Measurements from ENCODE around the gene RMND5B.

Gene RMND5B

GRCh38 chr5:178136990-178137389, 6.2 kb downstream of the RMND5B start:
- DNase-seq = no peak

GRCh38 chr5:178137991-178138390, 7.2 kb downstream of the RMND5B start:
- no peak for DNase-seq

GRCh38 chr5:178141550-178141949, 10.7 kb downstream of the RMND5B start:
- no peak for DNase-seq

DNA sequence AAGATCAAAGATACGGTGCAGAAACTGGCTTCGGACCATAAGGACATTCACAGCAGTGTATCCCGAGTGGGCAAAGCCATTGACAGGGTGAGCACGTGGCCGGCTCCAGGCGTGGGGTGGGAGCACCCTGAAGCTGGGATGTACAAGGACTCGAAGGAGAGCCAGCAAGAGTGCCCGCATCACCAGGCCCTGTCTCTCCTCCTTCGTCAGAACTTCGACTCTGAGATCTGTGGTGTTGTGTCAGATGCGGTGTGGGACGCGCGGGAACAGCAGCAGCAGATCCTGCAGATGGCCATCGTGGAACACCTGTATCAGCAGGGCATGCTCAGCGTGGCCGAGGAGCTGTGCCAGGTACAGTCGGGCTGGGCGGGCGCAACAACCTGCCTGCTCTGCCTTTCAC, 11.8 kb downstream of the RMND5B start:
- DNase-seq = no peak

GRCh38 chr5:178143246-178143645, 12.4 kb downstream of the RMND5B start:
- DNase-seq = no peak

DNA sequence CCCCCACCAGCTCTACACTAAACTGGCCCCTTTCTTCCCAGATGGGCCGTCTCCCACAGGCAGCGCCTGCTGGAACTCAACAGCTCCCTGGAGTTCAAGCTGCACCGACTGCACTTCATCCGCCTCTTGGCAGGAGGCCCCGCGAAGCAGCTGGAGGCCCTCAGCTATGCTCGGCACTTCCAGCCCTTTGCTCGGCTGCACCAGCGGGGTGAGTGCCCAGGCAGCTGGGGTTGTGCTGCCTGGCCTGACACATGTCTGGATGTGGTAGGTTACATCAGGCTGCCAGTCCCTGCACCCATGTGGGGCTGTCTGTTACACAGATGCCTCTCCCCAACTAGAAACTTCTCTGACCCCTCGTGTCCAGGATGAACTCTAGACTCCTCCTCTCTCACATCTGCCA, 13.1 kb downstream of the RMND5B start:
- DNase-seq = no peak

DNA sequence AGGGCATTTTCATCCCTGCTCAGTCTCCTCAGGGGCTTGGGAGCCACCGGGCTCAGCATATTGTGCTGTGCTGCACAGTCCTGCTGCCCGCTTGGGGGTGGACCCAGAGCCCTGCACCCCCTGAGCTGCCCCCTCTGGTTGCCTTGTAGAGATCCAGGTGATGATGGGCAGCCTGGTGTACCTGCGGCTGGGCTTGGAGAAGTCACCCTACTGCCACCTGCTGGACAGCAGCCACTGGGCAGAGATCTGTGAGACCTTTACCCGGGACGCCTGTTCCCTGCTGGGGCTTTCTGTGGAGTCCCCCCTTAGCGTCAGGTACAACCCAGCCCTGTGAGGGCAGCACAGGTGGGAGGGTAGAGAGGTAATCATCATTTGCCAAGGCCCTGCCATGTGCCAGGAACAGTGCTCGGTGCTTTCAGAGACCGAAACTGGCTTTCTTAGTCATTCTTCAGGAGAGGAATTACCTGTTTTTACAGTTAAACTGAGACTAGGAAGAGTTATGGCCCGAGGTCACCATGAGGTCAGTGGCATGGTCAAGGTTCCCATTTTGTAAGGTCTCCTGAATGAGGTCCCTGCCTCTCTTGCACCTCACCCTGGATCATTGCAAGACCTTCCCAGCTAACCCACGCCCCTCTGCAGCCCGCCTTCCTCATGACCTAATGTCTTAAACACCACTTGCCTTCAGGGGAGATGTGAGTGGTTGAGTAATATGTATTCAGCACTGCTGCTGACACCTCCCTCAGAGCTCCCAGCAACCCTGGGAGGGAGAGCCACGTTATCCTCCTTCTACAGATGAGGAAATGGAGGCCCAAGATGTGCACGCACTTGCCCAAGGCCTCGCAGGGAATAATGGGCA, 15.4 kb downstream of the RMND5B start:
- DNase-seq = peak; percentile 76

DNA sequence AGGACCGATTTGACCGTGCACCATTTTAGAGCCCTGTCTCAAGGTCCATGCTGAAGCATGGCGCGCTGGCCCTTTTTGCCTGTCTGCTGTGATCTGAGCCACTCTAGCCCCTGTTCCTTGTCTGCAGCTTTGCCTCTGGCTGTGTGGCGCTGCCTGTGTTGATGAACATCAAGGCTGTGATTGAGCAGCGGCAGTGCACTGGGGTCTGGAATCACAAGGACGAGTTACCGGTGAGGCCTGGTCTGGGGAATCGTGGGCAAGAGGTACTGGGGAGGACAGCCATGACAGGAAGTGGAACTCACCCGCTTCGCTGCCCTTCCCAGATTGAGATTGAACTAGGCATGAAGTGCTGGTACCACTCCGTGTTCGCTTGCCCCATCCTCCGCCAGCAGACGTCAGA, 16.6 kb downstream of the RMND5B start:
- no peak for DNase-seq

DNA sequence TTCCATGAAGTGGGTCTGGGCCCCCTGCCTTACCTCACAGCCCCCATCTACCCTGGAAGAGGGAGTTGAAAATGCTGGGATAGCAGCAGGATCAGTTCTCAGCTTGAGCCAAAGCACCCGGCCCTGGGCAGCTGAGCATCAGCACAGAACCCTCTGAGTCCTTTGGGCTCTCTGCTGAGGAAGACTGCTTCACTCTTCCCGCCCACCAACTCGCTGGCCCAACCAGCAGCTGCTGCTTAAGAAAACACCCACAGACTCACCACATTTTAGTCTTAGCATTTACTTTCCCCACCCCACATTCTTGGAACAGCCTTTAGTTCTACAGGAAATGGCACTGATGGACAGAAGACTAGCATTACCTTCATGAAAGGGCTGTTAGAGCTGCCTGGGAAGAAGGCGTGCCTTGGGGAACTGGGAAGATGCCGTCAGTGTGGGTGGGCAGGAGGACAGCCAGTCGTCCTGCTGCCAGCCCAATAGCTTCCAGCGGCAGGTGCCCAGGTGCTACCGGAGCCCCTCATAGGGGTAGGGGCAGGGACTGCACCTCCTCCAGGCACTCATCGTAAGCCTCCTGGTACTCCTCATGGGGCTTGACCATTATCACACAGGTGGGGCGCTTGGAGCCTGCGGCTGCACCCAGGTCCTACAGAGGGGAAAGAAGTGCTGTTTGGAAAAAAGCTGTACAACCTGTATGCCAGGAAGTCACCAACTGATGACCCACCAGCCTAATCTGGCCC, 18.6 kb downstream of the RMND5B start:
- no peak for DNase-seq

GRCh38 chr5:178150977-178151734, 20.3 kb downstream of the RMND5B start:
- no peak for DNase-seq

DNA sequence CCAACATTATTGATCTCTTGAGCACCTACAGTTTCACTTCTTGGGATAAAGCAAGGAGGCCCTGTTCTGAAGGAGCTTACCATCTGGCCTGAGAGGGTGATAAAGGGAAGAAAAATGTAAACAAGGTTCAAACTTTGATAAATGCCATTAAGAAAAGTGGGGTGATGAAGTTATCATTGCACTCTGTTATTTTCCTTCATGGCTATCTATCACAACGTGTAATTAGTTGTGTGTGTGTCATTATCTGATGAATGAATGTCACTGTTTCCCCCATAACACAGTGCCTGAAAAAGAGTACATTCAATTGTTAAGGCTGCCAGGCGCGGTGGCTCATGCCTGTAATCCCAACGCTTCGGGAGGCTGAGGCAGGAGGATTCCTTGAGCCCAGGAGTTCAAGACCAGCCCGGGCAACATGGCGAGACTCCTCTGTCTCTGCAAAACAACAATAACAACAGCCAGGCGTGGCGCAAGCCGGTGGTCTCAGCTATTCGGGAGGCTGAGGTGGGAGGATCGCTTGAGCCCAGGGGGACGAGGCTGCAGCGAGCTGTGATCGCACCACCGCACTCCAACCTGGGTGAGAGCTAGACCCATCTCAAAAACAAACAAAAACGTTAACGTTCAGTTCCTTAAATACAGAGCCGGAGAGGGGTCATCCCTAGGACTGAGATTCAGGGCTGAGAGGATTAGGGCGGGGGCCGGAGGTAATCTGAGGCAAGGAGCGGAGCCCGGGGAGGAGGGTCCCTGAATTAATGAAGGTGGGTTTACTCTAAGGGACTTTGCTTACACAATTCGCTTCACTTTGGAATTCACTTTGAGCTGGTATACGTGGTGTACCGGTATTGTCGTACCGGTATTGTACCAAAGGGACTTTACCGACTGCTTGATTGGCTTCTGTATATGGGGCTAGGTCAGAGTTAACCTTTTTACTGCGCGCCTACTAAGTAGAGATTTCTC, 22.0 kb downstream of the RMND5B start:
- no peak for DNase-seq

- DNase-seq = peak; percentile 96
These were observed 22.9 kb downstream of the RMND5B start, which contains the start of gene NHP2 for GRCh38 chr5:178153530-178154340. NHP2 (minus strand) TSS chr5:178153885; CDS start chr5:178153817, 68 bp downstream.

- no peak for DNase-seq
These were observed 24.3 kb downstream of the RMND5B start for GRCh38 chr5:178155065-178155464.

DNA sequence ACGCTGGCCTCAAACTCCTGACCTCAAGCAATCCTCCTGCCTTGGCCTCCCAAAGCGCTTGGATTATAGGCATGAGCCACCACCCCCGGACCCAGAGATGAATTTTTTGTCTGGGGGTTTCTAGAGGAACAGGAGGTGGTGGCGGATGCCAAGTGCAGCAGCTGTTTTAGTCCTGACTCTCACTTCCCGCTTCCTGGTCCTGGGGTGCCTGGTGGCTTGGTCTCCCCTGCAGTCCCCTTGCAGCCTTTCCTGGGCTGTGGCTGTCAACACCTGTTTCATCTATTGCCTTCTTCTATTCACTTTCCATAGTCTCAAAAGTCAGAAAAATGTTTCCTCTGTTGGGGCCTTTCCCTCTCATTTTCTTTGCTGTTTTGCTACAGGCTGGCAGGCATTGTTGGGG, 29.4 kb downstream of the RMND5B start:
- no peak for DNase-seq

GRCh38 chr5:178162481-178162880, 31.7 kb downstream of the RMND5B start:
- DNase-seq = no peak

- DNase-seq = peak; percentile 87
These were observed 33.2 kb downstream of the RMND5B start for GRCh38 chr5:178163772-178164735.

DNA sequence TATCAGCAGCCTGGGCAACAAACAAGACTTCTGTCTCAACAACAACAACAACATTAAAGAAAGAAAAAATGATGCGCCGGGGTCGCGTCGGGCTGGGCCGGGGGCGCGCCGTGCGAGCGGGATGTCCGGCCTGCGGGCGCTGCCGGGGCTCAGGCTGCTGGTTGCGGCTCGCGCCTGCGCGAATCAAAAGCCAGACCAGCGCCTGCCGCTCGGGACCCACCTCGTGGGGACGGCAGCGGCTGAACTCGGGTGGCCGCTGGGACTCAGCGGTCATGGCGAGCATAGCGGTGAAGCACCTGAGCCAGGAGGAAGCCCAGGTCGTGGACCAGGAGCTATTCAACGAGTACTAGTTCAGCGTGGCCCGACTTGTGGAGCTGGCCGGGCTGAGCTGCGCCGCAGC, 34.8 kb downstream of the RMND5B start:
- no peak for DNase-seq

- no peak for DNase-seq
These were observed 39.6 kb downstream of the RMND5B start for GRCh38 chr5:178170455-178170854.

- no peak for DNase-seq
These were observed 43.6 kb downstream of the RMND5B start for GRCh38 chr5:178174456-178174855.

DNA sequence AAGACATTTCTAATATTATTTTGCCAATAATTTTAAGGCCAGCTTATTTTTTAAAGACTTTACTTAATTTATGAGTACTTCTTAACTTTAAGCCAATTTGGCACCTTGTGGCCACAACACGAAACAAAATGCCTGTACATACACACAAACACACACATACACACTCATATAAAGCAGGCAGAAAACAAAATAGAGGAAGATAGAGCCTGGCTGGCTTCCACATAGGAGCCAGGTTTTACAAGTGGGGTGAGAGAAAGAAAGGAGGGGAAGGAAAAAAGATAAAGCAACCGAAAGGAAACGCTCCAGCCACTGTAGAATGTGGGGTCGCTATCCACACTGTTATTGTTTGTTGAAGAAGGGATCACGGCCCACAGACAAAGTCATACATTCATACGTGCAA, 46.0 kb downstream of the RMND5B start:
- DNase-seq = no peak

All from CD4-positive, alpha-beta T cell treated with Interleukin-15 for 1 hour (primary cell).